Heart left ventricle (tissue), 16 donors: ENCODE measurements around the gene NKAIN2. TPM values are rescaled to one million over a fixed set of nuclear protein-coding genes. Genes with fewer than 3 reads are reported as not detected.

ENCODE experiments used
- ATAC-seq, 4 donors: fragments of 200-7000 bp; cut with Tn5 transposase; one replicate each; pipeline ENCODE4 v1.9.1; 2020 to 2022; ENCODE audit warnings: moderate library complexity in 4 of 4, mild to moderate bottlenecking in 3 of 4, moderate number of reproducible peaks in 1 of 4
- DNase-seq, 5 donors: peaks; one replicate each; pipeline ENCODE4 v3.0.0-alpha.2; 2020
- H3K27ac ChIP-seq, 12 donors: fragments of 200-600 bp; sonication (generic) in 4 of 12; one replicate each; pipeline versions ENCODE4 v1.5.0 to v1.8.0; 2016 to 2022; ENCODE audit warnings: mild to moderate bottlenecking in 2 of 12
- H3K27me3 ChIP-seq, 9 donors: fragments of 200-600 bp; sonication (generic) in 2 of 9; one replicate each; pipeline versions ENCODE4 v1.5.1 to v1.8.0; 2016 to 2022; ENCODE audit warnings: mild to moderate bottlenecking in 3 of 9
- H3K36me3 ChIP-seq, 9 donors: fragments of 200-600 bp; sonication (generic) in 2 of 9; one replicate each; pipeline versions ENCODE4 v1.5.0 to v1.8.0; 2018 to 2022; ENCODE audit warnings: mild to moderate bottlenecking in 2 of 9
- H3K4me1 ChIP-seq, 12 donors: fragments of 200-600 bp; sonication (generic) in 4 of 12; one replicate each; pipeline versions ENCODE4 v1.5.0 to v1.8.0; 2016 to 2022; ENCODE audit warnings: mild to moderate bottlenecking in 3 of 12
- H3K4me3 ChIP-seq, 12 donors: fragments of 200-600 bp; sonication (generic) in 4 of 12; one replicate each; pipeline versions ENCODE4 v1.5.0 to v1.8.0; 2017 to 2022; ENCODE audit warnings: mild to moderate bottlenecking in 9 of 12, moderate library complexity in 4 of 12
- H3K9me3 ChIP-seq, 12 donors: fragments of 200-600 bp; sonication (generic) in 4 of 12; one replicate each; pipeline versions ENCODE4 v1.5.0 to v1.8.0; 2016 to 2022; ENCODE audit warnings: mild to moderate bottlenecking in 1 of 12
- POLR2A ChIP-seq, 2 donors: fragments of 450-650 bp; IDR thresholded peaks; one replicate each; pipeline ENCODE4 v1.6.1; 2017; ENCODE audit warnings: antibody characterized with exemption in 2 of 2, mild to moderate bottlenecking in 2 of 2, moderate library complexity in 2 of 2
- WGBS, 4 donors: extraction: QIAGEN DNeasy Blood & Tissue Kit in 2 of 4; methylation state at CpG; one replicate each; pipeline versions ENCODE4 v1.1.5 to v1.1.7; 2013 to 2018; 5-methylcytosine and 5-hydroxymethylcytosine counted together
- intact Hi-C, 10 donors: fragments of 100-400 bp; cut with DNase I; formaldehyde crosslinking; loops; one replicate each; pipeline versions ENCODE4 v1.11.1 to v1.14.2; 2022
- polyA plus RNA-seq, 2 donors: library from polyadenylated mRNA; stranded (reverse); fragments of 200-250 nt; gene quantifications; one replicate each; pipeline ENCODE4 v1.2.3, GENCODE V29; 2013
- total RNA-seq, 9 donors: library from RNA; depleted of rRNA in 2 of 9; stranded (reverse); fragments of >200 nt in 2 of 9; fragmentation: NEBNext Ultra II Directional in 3 of 9; extraction: Animal tissue kit (Norgen Biotek cat#: 25700) in 3 of 9; gene quantifications; one replicate each; pipeline versions ENCODE4 v1.1.0 to v1.2.4, GENCODE V29; 2016 to 2023
- TF ChIP-seq, protein P1 (sequence below), 12 donors: fragments of 200-600 bp; sonication (generic) in 4 of 12; IDR thresholded peaks; one replicate each; pipeline versions ENCODE4 v1.5.0 to v1.8.0; 2018 to 2022; ENCODE audit warnings: antibody characterized with exemption in 12 of 12, mild to moderate bottlenecking in 5 of 12
- donor health status: ischemic (EF 13 %, LVEDD 7.1; RV severe dilation, severe dysfunction).
- donor health status: healthy with polysubstance abuse.
- donor health status: DM: no; HTN: yes; CAD: no.
- donor health status: DM: no; HTN: no; CAD: no.
- donor health status: ischemic (EF 25% LVEDD 6.9; RV normal size, moderate dysfunction).
- donor health status: ischemic (EF 25% LVEDD 5.7; RV mildly dilated, moderate dysfunction).
- donor health status: healthy.
- donor health status: DM: yes; HTN: yes; CAD: no.
- donor health status: ischemic (EF 35%, LVEDD 5.7; RV mildly dilated, moderate dysfunction).
- donor health status: nonischemic (EF 11% LVEDD 7.7; RV severe dilation, severe dysfunction).
- donor health status: DM: yes; HTN: yes; CAD: no.
- donor health status: PGD.
- donor health status: ischemic (EF 29% LVEDD 5.4; RV normal size, mild dysfunction).
- donor health status: nonischemic (EF 23%, LVEDD 6.1; RV moderate dilation, normal function).

Gene NKAIN2
- total and polyA plus RNA-seq, 11 donors: 0.19 to 0.83 (median 0.33) TPM; not detected in 2

DNA sequence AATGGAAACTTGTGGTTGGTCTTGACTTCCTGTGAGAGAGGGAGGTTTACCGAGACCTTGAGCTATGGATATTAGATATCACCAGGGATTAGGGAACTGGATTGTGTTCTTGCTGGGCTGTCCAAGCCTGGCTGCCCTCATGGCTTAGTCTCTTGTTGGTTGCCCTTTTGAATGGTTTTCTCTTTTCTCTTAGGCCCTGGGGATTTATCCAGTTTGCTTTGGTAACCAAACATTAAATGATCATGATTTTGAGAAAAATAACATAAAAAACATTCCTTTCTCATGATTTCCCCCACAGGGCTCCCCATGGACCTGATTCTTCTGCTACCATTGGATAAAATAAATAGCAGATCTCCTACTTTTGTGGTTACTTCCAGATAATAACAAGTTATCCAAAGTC lies 852.2 kb downstream of the NKAIN2 start:
- ATAC-seq: no peak
- Histone ChIP-seq H3K27ac (no peak overlapping the region), H3K27me3 (no peaks in the 10 kb centered on the region), H3K4me1 (no peaks in the 10 kb centered on the region), H3K4me3 (no peak overlapping the region), H3K36me3 (no peaks in the 10 kb centered on the region), H3K9me3 (no peaks in the 10 kb centered on the region)
- intact Hi-C loops: no loop called here
- 45 to 88% (median 50%) methylated on average over 1 of the region's 1 CpG for WGBS, 4 donors
- TF ChIP-seq POLR2A (IDR thresholded peaks at IDR 0.05): no peak
- TF ChIP-seq, protein P1, sequence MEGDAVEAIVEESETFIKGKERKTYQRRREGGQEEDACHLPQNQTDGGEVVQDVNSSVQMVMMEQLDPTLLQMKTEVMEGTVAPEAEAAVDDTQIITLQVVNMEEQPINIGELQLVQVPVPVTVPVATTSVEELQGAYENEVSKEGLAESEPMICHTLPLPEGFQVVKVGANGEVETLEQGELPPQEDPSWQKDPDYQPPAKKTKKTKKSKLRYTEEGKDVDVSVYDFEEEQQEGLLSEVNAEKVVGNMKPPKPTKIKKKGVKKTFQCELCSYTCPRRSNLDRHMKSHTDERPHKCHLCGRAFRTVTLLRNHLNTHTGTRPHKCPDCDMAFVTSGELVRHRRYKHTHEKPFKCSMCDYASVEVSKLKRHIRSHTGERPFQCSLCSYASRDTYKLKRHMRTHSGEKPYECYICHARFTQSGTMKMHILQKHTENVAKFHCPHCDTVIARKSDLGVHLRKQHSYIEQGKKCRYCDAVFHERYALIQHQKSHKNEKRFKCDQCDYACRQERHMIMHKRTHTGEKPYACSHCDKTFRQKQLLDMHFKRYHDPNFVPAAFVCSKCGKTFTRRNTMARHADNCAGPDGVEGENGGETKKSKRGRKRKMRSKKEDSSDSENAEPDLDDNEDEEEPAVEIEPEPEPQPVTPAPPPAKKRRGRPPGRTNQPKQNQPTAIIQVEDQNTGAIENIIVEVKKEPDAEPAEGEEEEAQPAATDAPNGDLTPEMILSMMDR (IDR thresholded peaks at IDR 0.05): no peak
- no peak for DNase-seq

DNA sequence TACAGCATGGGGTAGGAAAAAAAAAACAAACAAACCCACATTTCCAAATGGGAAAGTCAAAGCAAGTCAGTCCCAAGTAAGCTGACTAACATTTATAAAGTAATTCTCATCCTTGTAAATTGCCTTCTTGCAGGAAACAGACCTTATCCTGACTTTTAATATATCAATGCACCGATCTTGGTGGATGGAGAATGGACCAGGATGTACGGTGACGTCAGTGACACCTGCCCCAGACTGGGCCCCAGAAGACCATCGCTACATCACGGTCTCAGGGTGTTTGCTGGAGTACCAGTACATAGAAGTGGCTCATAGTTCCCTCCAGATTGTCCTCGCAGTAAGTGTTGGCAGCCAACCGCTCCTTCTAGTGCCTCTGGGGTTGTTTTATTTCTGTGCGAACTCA lies 854.4 kb downstream of the NKAIN2 start:
- Histone ChIP-seq H3K27ac (no peak overlapping the region), H3K9me3 (no peaks in the 10 kb centered on the region), H3K4me1 (no peaks in the 10 kb centered on the region), H3K4me3 (no peak overlapping the region), H3K27me3 (no peaks in the 10 kb centered on the region), H3K36me3 (no peaks in the 10 kb centered on the region)
- no peak for ATAC-seq
- WGBS, 4 donors: 83 to 90% (median 87%) methylated on average over 8 of the region's 8 CpGs
- TF ChIP-seq POLR2A (IDR thresholded peaks at IDR 0.05): no peak
- TF ChIP-seq, protein P1 (IDR thresholded peaks at IDR 0.05): no peak
- DNase-seq: no peak
- intact Hi-C loops: no loop called here

DNA sequence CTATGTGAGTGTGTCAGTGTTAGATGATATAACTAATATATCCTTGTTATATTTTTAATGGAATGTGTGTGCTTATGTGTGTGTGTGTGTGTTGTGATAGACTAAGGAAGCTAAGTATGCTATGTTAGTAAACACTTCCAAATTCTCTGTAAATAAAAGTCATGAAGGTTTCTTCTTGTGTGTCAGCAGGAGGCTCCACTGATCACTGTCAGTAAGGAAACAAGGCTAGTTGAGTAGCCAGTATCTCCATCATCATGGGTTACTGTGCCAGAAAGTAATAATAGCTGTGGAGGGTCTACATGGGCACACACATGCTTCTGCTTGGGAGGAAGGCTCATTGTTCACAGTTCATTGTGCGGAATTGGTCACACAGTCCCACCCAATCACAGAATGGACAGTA lies 855.8 kb downstream of the NKAIN2 start:
- no peaks in the 10 kb centered on the region for H3K9me3 ChIP-seq
- no peak overlapping the region for H3K4me3 ChIP-seq
- H3K27ac ChIP-seq: no peak overlapping the region
- DNase-seq (no peak), ATAC-seq (no peak)
- TF ChIP-seq POLR2A (IDR thresholded peaks at IDR 0.05): no peak
- TF ChIP-seq, protein P1 (IDR thresholded peaks at IDR 0.05): no peak
- 85 to 93% (median 90%) methylated on average over 1 of the region's 1 CpG for WGBS, 4 donors
- H3K36me3 ChIP-seq: no peaks in the 10 kb centered on the region
- no peaks in the 10 kb centered on the region for H3K4me1 ChIP-seq
- H3K27me3 ChIP-seq: no peaks in the 10 kb centered on the region
- intact Hi-C loops: no loop called here

DNA sequence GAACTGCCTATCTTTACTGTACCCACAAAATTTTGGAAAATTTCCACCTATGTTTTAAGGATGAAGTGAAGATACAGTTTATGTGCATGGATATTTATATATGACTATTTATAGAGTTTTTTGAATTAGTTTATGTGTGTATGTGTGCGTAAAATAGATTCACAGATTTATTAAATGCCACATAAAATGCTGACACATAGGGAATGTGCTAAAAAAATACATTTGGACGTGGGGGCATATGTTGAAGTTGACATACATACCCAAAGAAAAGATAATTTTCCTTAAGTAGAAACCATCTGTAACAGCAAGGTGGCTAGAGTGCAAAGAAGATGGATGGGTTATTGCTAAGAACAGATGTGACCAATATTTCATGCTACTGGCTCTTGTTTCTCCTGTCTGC lies 856.5 kb downstream of the NKAIN2 start:
- H3K27me3 ChIP-seq: no peaks in the 10 kb centered on the region
- intact Hi-C loops: no loop called here
- no peak overlapping the region for H3K4me3 ChIP-seq
- H3K27ac ChIP-seq: no peak overlapping the region
- no peak for TF ChIP-seq POLR2A (IDR thresholded peaks at IDR 0.05)
- TF ChIP-seq, protein P1 (IDR thresholded peaks at IDR 0.05): no peak
- ATAC-seq: no peak
- WGBS, 4 donors: 50 to 73% (median 57%) methylated on average over 2 of the region's 2 CpGs
- DNase-seq: no peak
- H3K36me3 ChIP-seq: no peaks in the 10 kb centered on the region
- H3K4me1 ChIP-seq: no peaks in the 10 kb centered on the region
- H3K9me3 ChIP-seq: peaks cover 0 to 3% (median 0%) of the 10 kb centered on the region in 12 donors
